GM12864 (cell line): ENCODE measurements around the gene TAP1.
A peak's percentile ranks its signal among the peaks of the same experiment; 100 is the strongest.

ENCODE experiments used
- DNase-seq: peaks from one replicate; pipeline ENCODE4 v3.0.0-alpha.2; 2011; ENCODE audit warnings: low read depth
- H3K4me3 ChIP-seq: 2 replicates; pipeline ENCODE4 v1.5.1; 2011; ENCODE audit warnings: mild to moderate bottlenecking, low read depth, low read length, control low read depth
- TF ChIP-seq, protein P1 (sequence below): IDR thresholded peaks from 2 replicates; pipeline ENCODE4 v1.5.1; 2011; ENCODE audit warnings: low read depth, mild to moderate bottlenecking, moderate library complexity, low read length, control low read depth, inconsistent platforms; ENCODE audit errors: missing control alignments

Gene TAP1

GRCh38 chr6:32852018-32852843, 1.3 kb downstream of the TAP1 start:
- no peak for DNase-seq
- peak overlapping the region; percentile 98 for H3K4me3 ChIP-seq
- TF ChIP-seq, protein P1, sequence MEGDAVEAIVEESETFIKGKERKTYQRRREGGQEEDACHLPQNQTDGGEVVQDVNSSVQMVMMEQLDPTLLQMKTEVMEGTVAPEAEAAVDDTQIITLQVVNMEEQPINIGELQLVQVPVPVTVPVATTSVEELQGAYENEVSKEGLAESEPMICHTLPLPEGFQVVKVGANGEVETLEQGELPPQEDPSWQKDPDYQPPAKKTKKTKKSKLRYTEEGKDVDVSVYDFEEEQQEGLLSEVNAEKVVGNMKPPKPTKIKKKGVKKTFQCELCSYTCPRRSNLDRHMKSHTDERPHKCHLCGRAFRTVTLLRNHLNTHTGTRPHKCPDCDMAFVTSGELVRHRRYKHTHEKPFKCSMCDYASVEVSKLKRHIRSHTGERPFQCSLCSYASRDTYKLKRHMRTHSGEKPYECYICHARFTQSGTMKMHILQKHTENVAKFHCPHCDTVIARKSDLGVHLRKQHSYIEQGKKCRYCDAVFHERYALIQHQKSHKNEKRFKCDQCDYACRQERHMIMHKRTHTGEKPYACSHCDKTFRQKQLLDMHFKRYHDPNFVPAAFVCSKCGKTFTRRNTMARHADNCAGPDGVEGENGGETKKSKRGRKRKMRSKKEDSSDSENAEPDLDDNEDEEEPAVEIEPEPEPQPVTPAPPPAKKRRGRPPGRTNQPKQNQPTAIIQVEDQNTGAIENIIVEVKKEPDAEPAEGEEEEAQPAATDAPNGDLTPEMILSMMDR: no peak

GRCh38 chr6:32851025-32851424, 2.5 kb downstream of the TAP1 start:
- TF ChIP-seq, protein P1: no peak
- no peak for DNase-seq
- peak overlapping the region; percentile 98 for H3K4me3 ChIP-seq

DNA sequence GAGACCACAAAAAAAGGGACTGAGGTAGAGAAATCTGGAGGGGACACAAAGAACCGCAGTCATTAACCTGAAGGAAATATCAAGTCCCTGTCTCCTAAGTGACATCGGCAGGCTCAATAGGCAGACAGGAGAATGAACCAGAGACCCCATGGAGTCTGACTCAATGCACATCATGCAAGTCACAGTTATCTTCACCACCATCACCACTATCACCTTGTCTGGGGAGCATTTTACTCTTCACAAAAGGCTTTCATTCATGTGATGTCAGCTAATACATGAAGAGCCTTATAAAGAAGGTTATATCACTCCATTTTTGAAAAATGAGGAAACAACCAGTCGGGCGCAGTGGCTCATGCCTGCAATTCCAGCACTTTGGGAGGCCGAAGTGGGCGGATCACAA, 4.4 kb downstream of the TAP1 start:
- TF ChIP-seq, protein P1: no peak
- H3K4me3 ChIP-seq: no peak overlapping the region
- no peak for DNase-seq

DNA sequence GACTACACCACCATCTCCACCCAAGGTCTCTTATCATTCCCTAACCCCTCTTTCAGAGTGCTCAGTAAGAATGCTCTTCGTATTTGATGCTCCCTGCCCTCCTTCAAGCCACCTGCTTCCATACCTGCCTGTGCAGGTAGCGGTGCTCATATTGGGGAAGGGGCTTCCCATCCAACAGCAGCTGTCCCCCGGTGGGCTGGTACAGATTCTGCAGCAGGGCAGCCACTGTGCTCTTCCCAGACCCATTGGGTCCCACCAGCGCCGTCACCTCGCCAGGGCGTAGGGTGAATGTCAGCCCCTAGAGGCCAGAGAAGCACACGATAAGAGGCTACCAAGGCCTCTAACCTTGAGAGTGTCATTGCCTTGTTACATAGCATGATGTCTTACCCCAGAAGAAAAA, 5.7 kb downstream of the TAP1 start:
- DNase-seq: no peak
- no peak overlapping the region for H3K4me3 ChIP-seq
- TF ChIP-seq, protein P1: peak; percentile 18

- TF ChIP-seq, protein P1: no peak
- DNase-seq: no peak
- peak overlapping the region; percentile 76; the same call in 1 of the 2 replicates for H3K4me3 ChIP-seq
These were observed 6.5 kb downstream of the TAP1 start for GRCh38 chr6:32847004-32847403.

GRCh38 chr6:32845384-32845884, 8.1 kb downstream of the TAP1 start:
- no peak for DNase-seq
- TF ChIP-seq, protein P1: no peak
- peak overlapping the region; percentile 76 for H3K4me3 ChIP-seq
